Endodermal cell (in vitro differentiated cells): ENCODE measurements around the gene CAPN10. TPM values are rescaled to one million over a fixed set of nuclear protein-coding genes. Genes with fewer than 3 reads are reported as not detected.

Source experiments
- DNase-seq: peaks from one replicate; pipeline ENCODE4 v3.0.0-alpha.2; 2017
- H3K27ac ChIP-seq: 2 replicates; pipeline ENCODE4 v1.5.1; 2013; ENCODE audit warnings: mild to moderate bottlenecking, low read depth, low read length, moderate library complexity
- H3K27me3 ChIP-seq: 2 replicates; pipeline ENCODE4 v1.6.1; 2013; ENCODE audit warnings: mild to moderate bottlenecking, low read length, moderate library complexity; ENCODE audit not compliant: insufficient read depth, control insufficient read depth, poor library complexity, severe bottlenecking
- H3K36me3 ChIP-seq: 2 replicates; pipeline ENCODE4 v1.7.0; 2013; ENCODE audit warnings: mild to moderate bottlenecking, low read length, moderate library complexity; ENCODE audit not compliant: control insufficient read depth, insufficient read depth
- H3K4me1 ChIP-seq: one replicate; pipeline ENCODE4 v1.7.0; 2013; ENCODE audit warnings: low read length; ENCODE audit not compliant: control insufficient read depth, insufficient read depth
- H3K4me3 ChIP-seq: 2 replicates; pipeline ENCODE4 v1.5.1; 2013; ENCODE audit warnings: mild to moderate bottlenecking, low read length, moderate library complexity
- H3K9ac ChIP-seq: 2 replicates; pipeline ENCODE4 v1.6.1; 2013; ENCODE audit warnings: mild to moderate bottlenecking, low read length, moderate library complexity; ENCODE audit not compliant: poor library complexity, severe bottlenecking; ENCODE audit errors: extremely low read depth
- H3K9me3 ChIP-seq: 2 replicates; pipeline ENCODE4 v1.6.1; 2013; ENCODE audit warnings: mild to moderate bottlenecking, low read length, moderate library complexity; ENCODE audit not compliant: control insufficient read depth
- H3K27ac Mint-ChIP-seq: 2 replicates; pipeline ENCODE4 v1.8.0; 2020; ENCODE audit warnings: mixed read lengths
- H3K27me3 Mint-ChIP-seq: 2 replicates; pipeline ENCODE4 v1.8.0; 2021; ENCODE audit warnings: mild to moderate bottlenecking, mixed read lengths; ENCODE audit not compliant: insufficient read depth
- H3K36me3 Mint-ChIP-seq: 2 replicates; pipeline ENCODE4 v1.8.0; 2020; ENCODE audit warnings: low read depth, mixed read lengths
- H3K4me1 Mint-ChIP-seq: 2 replicates; pipeline ENCODE4 v1.8.0; 2020; ENCODE audit warnings: mixed read lengths
- H3K4me3 Mint-ChIP-seq: 2 replicates; pipeline ENCODE4 v1.8.0; 2020; ENCODE audit warnings: mild to moderate bottlenecking, moderate library complexity, mixed read lengths
- H3K9me3 Mint-ChIP-seq: 2 replicates; pipeline ENCODE4 v1.8.0; 2020; ENCODE audit warnings: mild to moderate bottlenecking, mixed read lengths
- WGBS, 2 experiments: methylation state at CpG; one replicate each; pipeline versions ENCODE4 v1.1.5 to v1.1.7; 2013; ENCODE audit warnings: missing lambda C conversion rate in 2 of 2, mixed read lengths in 1 of 2; ENCODE audit not compliant: insufficient coverage in 1 of 2, insufficient read length in 1 of 2; 5-methylcytosine and 5-hydroxymethylcytosine counted together
- total RNA-seq, 2 donors: library from RNA; stranded (reverse); fragmentation: NEBNext Ultra II Directional in 1 of 2; extraction: Animal tissue kit (Norgen Biotek cat#: 25700) in 1 of 2; gene quantifications; 2 replicates in 1 of 2; 3 replicates in 1 of 2; pipeline ENCODE4 v1.2.1, GENCODE V29; 2021
- TF ChIP-seq, protein P1 (sequence below): fragments of 200-600 bp; sonication (generic); conservative IDR thresholded peaks from 2 replicates; pipeline ENCODE4 v1.5.0; 2021; ENCODE audit warnings: antibody characterized with exemption, mild to moderate bottlenecking

CAPN10 gene
- total RNA-seq, 2 donors from 2014 or later = 58.9 to 61.9 TPM

- Histone ChIP-seq H3K4me1 (no peaks in the 10 kb centered on the region), H3K9ac (no peak overlapping the region), H3K27ac (no peak overlapping the region), H3K9me3 (peaks cover 23% of the 10 kb centered on the region), H3K36me3 (no peaks in the 10 kb centered on the region), H3K4me3 (no peak overlapping the region), H3K27me3 (no peaks in the 10 kb centered on the region)
- no peak overlapping the region for H3K4me3 Mint-ChIP-seq
- H3K27ac Mint-ChIP-seq = no peak overlapping the region
- H3K27me3 Mint-ChIP-seq = peaks cover 3% of the 10 kb centered on the region
- TF ChIP-seq, protein P1, sequence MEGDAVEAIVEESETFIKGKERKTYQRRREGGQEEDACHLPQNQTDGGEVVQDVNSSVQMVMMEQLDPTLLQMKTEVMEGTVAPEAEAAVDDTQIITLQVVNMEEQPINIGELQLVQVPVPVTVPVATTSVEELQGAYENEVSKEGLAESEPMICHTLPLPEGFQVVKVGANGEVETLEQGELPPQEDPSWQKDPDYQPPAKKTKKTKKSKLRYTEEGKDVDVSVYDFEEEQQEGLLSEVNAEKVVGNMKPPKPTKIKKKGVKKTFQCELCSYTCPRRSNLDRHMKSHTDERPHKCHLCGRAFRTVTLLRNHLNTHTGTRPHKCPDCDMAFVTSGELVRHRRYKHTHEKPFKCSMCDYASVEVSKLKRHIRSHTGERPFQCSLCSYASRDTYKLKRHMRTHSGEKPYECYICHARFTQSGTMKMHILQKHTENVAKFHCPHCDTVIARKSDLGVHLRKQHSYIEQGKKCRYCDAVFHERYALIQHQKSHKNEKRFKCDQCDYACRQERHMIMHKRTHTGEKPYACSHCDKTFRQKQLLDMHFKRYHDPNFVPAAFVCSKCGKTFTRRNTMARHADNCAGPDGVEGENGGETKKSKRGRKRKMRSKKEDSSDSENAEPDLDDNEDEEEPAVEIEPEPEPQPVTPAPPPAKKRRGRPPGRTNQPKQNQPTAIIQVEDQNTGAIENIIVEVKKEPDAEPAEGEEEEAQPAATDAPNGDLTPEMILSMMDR = no peak
- peaks cover 3% of the 10 kb centered on the region for H3K4me1 Mint-ChIP-seq
- no peaks in the 10 kb centered on the region for H3K36me3 Mint-ChIP-seq
- 93 to 94% methylated on average over 40 to 50 of the region's 50 CpGs for WGBS, 2 experiments
- peak; percentile 28 for DNase-seq
- peaks cover 32% of the 10 kb centered on the region for H3K9me3 Mint-ChIP-seq
Observed at GRCh38 chr2:240629968-240630770, 43.6 kb downstream of the CAPN10 start.

- Histone ChIP-seq H3K9ac (no peak overlapping the region), H3K27ac (no peak overlapping the region), H3K4me3 (no peak overlapping the region), H3K4me1 (no peaks in the 10 kb centered on the region), H3K27me3 (no peaks in the 10 kb centered on the region), H3K36me3 (no peaks in the 10 kb centered on the region), H3K9me3 (peaks cover 23% of the 10 kb centered on the region)
- peaks cover 38% of the 10 kb centered on the region for H3K9me3 Mint-ChIP-seq
- H3K4me1 Mint-ChIP-seq = peaks cover 3% of the 10 kb centered on the region
- no peak overlapping the region for H3K4me3 Mint-ChIP-seq
- TF ChIP-seq, protein P1 = no peak
- H3K36me3 Mint-ChIP-seq = no peaks in the 10 kb centered on the region
- peak; percentile 26 for DNase-seq
- peaks cover 3% of the 10 kb centered on the region for H3K27me3 Mint-ChIP-seq
- H3K27ac Mint-ChIP-seq = no peak overlapping the region
- 94 to 96% methylated on average over 7 to 21 of the region's 21 CpGs for WGBS, 2 experiments
Observed at GRCh38 chr2:240630771-240631547, 44.4 kb downstream of the CAPN10 start.

DNA sequence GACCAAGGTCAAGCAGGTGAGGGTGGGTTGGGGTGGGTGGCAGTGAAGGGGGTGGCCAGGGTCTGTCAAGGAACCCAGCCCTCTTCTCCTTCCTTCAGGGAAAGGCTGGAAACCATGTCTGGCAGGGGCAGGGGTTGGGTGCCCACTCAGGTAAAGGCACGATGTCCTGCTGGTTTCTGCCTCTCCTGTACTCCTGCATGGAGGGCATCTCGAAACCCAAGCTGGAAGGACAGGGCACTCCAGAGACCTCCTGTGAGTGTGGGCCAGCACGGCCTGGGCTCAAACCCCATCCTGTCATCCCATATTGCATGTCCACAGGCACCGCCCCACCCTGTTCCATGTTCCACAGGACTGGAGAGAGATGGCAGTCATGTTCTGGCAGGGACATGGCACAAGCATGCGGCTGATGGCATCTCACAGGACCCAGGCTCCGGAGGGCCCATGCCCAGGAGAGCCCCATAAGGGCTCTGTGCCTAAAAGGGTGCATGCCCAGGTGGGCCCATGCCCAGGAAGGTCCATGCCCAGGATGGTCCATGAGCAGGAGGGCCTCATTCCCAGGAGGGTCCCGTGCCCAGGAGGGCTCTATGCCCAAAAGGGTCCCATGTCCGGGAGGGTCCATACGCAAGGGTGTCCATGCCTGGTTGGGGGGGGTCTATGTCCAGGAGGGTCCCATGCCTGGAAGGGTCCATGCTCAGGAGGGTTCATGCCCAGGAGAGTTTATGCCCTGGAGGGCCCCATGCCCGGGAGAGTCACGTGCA lies 45.2 kb downstream of the CAPN10 start:
- H3K27me3 ChIP-seq = no peaks in the 10 kb centered on the region
- peaks cover 3% of the 10 kb centered on the region for H3K27me3 Mint-ChIP-seq
- H3K9ac ChIP-seq = no peak overlapping the region
- TF ChIP-seq, protein P1 = no peak
- WGBS, 2 experiments = 84 to 86% methylated on average over 6 to 11 of the region's 11 CpGs
- DNase-seq = peak; percentile 18
- H3K9me3 Mint-ChIP-seq = peaks cover 38% of the 10 kb centered on the region
- H3K27ac Mint-ChIP-seq = no peak overlapping the region
- H3K4me3 Mint-ChIP-seq = no peak overlapping the region
- H3K4me1 ChIP-seq = no peaks in the 10 kb centered on the region
- no peaks in the 10 kb centered on the region for H3K36me3 Mint-ChIP-seq
- H3K4me3 ChIP-seq = no peak overlapping the region
- H3K4me1 Mint-ChIP-seq = peaks cover 3% of the 10 kb centered on the region
- H3K36me3 ChIP-seq = no peaks in the 10 kb centered on the region
- H3K27ac ChIP-seq = no peak overlapping the region
- H3K9me3 ChIP-seq = peaks cover 23% of the 10 kb centered on the region
